HG03108 (cell line): ENCODE measurements around the gene TBC1D17.
A peak's percentile ranks its signal among the peaks of the same experiment; 100 is the strongest.

ENCODE experiments used
- ATAC-seq: cut with Tn5 transposase; IDR thresholded peaks from one replicate; pipeline ENCODE4 v1.9.1; 2021; ENCODE audit warnings: moderate library complexity; ENCODE audit not compliant: unreplicated experiment

Gene TBC1D17

GRCh38 chr19:49890349-49891311 is 13.1 kb downstream of the TBC1D17 start:
- ATAC-seq = no peak

- ATAC-seq = no peak
Measured at GRCh38 chr19:49891393-49891792, 13.9 kb downstream of the TBC1D17 start.

GRCh38 chr19:49892716-49893115 is 15.2 kb downstream of the TBC1D17 start:
- no peak for ATAC-seq

- ATAC-seq = no peak
Measured at GRCh38 chr19:49894011-49894664, 16.6 kb downstream of the TBC1D17 start.

- no peak for ATAC-seq
Measured at GRCh38 chr19:49894879-49895565, 17.5 kb downstream of the TBC1D17 start.

- no peak for ATAC-seq
Measured at GRCh38 chr19:49895566-49896297, 18.2 kb downstream of the TBC1D17 start.

GRCh38 chr19:49896863-49897621 is 19.5 kb downstream of the TBC1D17 start, which contains the start of gene IL4I1:
Gene IL4I1, minus strand, starts transcription at chr19:49896887. Its CDS starts 727 bp downstream, at chr19:49896160.
- ATAC-seq = peak; percentile 50

- no peak for ATAC-seq
Measured at GRCh38 chr19:49904136-49904535, 26.6 kb downstream of the TBC1D17 start.

GRCh38 chr19:49906879-49907564 is 29.5 kb downstream of the TBC1D17 start:
- no peak for ATAC-seq

- ATAC-seq = no peak
Measured at GRCh38 chr19:49907745-49908446, 30.4 kb downstream of the TBC1D17 start.

GRCh38 chr19:49908480-49909420 is 31.2 kb downstream of the TBC1D17 start:
- ATAC-seq = no peak

GRCh38 chr19:49910179-49910578 is 32.7 kb downstream of the TBC1D17 start:
- ATAC-seq = no peak

- ATAC-seq = peak; percentile 32
Measured at GRCh38 chr19:49911381-49912145, 34.1 kb downstream of the TBC1D17 start.

GRCh38 chr19:49912965-49913685 is 35.6 kb downstream of the TBC1D17 start:
- ATAC-seq = no peak

- no peak for ATAC-seq
Measured at GRCh38 chr19:49913720-49914119, 36.2 kb downstream of the TBC1D17 start.

GRCh38 chr19:49915271-49915670 is 37.8 kb downstream of the TBC1D17 start:
- no peak for ATAC-seq
